Psoas muscle (tissue), 8 donors: Measurements from ENCODE around the gene TOR2A. TPM values are rescaled to one million over a fixed set of nuclear protein-coding genes. Genes with fewer than 3 reads are reported as not detected.

Experiments
- ATAC-seq, 4 donors: fragments of 200-7000 bp; cut with Tn5 transposase; one replicate each; pipeline ENCODE4 v1.9.1; 2020; ENCODE audit warnings: moderate library complexity in 3 of 4, mild to moderate bottlenecking in 2 of 4
- DNase-seq, 2 donors: peaks; one replicate each; pipeline ENCODE4 v3.0.0-alpha.2; 2020
- H3K27ac ChIP-seq: fragments of 200-600 bp; one replicate; pipeline ENCODE4 v1.8.0; 2022
- H3K27me3 ChIP-seq, 3 donors: fragments of 200-600 bp in 1 of 3; one replicate each; pipeline versions ENCODE4 v1.6.1 to v1.8.0; 2013 to 2022; ENCODE audit warnings: low read length in 2 of 3, mild to moderate bottlenecking in 2 of 3, moderate library complexity in 1 of 3; ENCODE audit not compliant: insufficient read depth in 3 of 3
- H3K36me3 ChIP-seq, 2 donors: fragments of 200-600 bp in 1 of 2; one replicate each; pipeline versions ENCODE4 v1.6.1 to v1.8.0; 2013 to 2022; ENCODE audit warnings: low read depth in 1 of 2, mild to moderate bottlenecking in 1 of 2, moderate library complexity in 1 of 2; ENCODE audit not compliant: insufficient read depth in 1 of 2
- H3K4me1 ChIP-seq: fragments of 200-600 bp; one replicate; pipeline ENCODE4 v1.8.0; 2022
- H3K4me3 ChIP-seq: fragments of 200-600 bp; one replicate; pipeline ENCODE4 v1.8.0; 2022; ENCODE audit warnings: mild to moderate bottlenecking
- H3K9me3 ChIP-seq: fragments of 200-600 bp; one replicate; pipeline ENCODE4 v1.8.0; 2022
- WGBS, 3 donors: extraction: QIAGEN DNeasy Blood & Tissue Kit; methylation state at CpG; one replicate each; pipeline versions ENCODE4 v1.1.6 to v1.1.7; 2013; 5-methylcytosine and 5-hydroxymethylcytosine counted together
- intact Hi-C, 2 donors: fragments of 100-400 bp; cut with DNase I; formaldehyde crosslinking; loops; one replicate each; pipeline versions ENCODE4 v1.11.0 to v1.14.2; 2022
- polyA plus RNA-seq, 3 donors: library from polyadenylated mRNA; stranded (reverse); fragments of 200-250 nt; gene quantifications; one replicate each; pipeline ENCODE4 v1.2.3, GENCODE V29; 2013
- total RNA-seq, 4 donors: library from RNA; stranded (reverse); fragmentation: NEBNext Ultra II Directional in 2 of 4; extraction: Animal tissue kit (Norgen Biotek cat#: 25700) in 2 of 4; gene quantifications; one replicate each; pipeline versions ENCODE4 v1.2.1 to v1.2.4, GENCODE V29; 2021 to 2023
- TF ChIP-seq, protein P1 (sequence below): fragments of 200-600 bp; IDR thresholded peaks from one replicate; pipeline ENCODE4 v1.8.0; 2022; ENCODE audit warnings: antibody characterized with exemption
- donor health status: healthy with polysubstance abuse.
- donor health status: DM: no; HTN: no; CAD: no; lungs with moderate emphysema.
- donor health status: Bipolar disorder and iron deficiency.
- donor health status: healthy.
- donor health status: DM: yes; HTN: yes; CAD: no.
- donor health status: DM: no; HTN: no; CAD: no.
- donor health status: DM: no; HTN: no; CAD: no.
- donor health status: DM: yes; HTN: yes; CAD: no.

Gene TOR2A
- total and polyA plus RNA-seq, 7 donors: 2.8 to 6.9 (median 4.6) TPM

- peaks cover 0 to 13% of the 10 kb centered on the region in 2 donors for H3K36me3 ChIP-seq
These were observed 14.1 kb upstream of the TOR2A start for GRCh38 chr9:127749090-127749787.

GRCh38 chr9:127746959-127747569, 12.0 kb upstream of the TOR2A start:
- WGBS, 3 donors: 54 to 58% (median 55%) methylated on average over 15 of the region's 15 CpGs

More at GRCh38 chr9:127749090-127749787, 14.1 kb upstream of the TOR2A start:
- DNase-seq (no peak), ATAC-seq (no peak)
- Histone ChIP-seq H3K4me1 (no peaks in the 10 kb centered on the region), H3K27ac (no peak overlapping the region), H3K9me3 (no peaks in the 10 kb centered on the region), H3K4me3 (no peak overlapping the region), H3K27me3 (peaks cover 0 to 17% (median 10%) of the 10 kb centered on the region in 3 donors)
- 90 to 92% (median 92%) methylated on average over 26 of the region's 26 CpGs for WGBS, 3 donors
- intact Hi-C loops: no loop called here
- TF ChIP-seq, protein P1, sequence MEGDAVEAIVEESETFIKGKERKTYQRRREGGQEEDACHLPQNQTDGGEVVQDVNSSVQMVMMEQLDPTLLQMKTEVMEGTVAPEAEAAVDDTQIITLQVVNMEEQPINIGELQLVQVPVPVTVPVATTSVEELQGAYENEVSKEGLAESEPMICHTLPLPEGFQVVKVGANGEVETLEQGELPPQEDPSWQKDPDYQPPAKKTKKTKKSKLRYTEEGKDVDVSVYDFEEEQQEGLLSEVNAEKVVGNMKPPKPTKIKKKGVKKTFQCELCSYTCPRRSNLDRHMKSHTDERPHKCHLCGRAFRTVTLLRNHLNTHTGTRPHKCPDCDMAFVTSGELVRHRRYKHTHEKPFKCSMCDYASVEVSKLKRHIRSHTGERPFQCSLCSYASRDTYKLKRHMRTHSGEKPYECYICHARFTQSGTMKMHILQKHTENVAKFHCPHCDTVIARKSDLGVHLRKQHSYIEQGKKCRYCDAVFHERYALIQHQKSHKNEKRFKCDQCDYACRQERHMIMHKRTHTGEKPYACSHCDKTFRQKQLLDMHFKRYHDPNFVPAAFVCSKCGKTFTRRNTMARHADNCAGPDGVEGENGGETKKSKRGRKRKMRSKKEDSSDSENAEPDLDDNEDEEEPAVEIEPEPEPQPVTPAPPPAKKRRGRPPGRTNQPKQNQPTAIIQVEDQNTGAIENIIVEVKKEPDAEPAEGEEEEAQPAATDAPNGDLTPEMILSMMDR: no peak

GRCh38 chr9:127744398-127745110, 9.5 kb upstream of the TOR2A start:
- Histone ChIP-seq H3K9me3 (no peaks in the 10 kb centered on the region), H3K27ac (no peak overlapping the region), H3K4me3 (no peak overlapping the region), H3K4me1 (peaks cover 8% of the 10 kb centered on the region), H3K36me3 (peaks cover 0 to 15% of the 10 kb centered on the region in 2 donors), H3K27me3 (no peaks in the 10 kb centered on the region)
- DNase-seq: no peak
- TF ChIP-seq, protein P1: no peak
- 85 to 94% (median 87%) methylated on average over 18 to 19 of the region's 19 CpGs for WGBS, 3 donors
- intact Hi-C loops: no loop called here
- no peak for ATAC-seq

More at GRCh38 chr9:127746959-127747569, 12.0 kb upstream of the TOR2A start:
- Histone ChIP-seq H3K4me3 (no peak overlapping the region), H3K36me3 (peaks cover 0 to 17% of the 10 kb centered on the region in 2 donors), H3K27ac (no peak overlapping the region), H3K9me3 (no peaks in the 10 kb centered on the region), H3K27me3 (peaks cover 0 to 2% (median 0%) of the 10 kb centered on the region in 3 donors), H3K4me1 (no peaks in the 10 kb centered on the region)
- DNase-seq: no peak
- no peak for ATAC-seq
- intact Hi-C loops: no loop called here
- TF ChIP-seq, protein P1: no peak

GRCh38 chr9:127742435-127743088, 7.5 kb upstream of the TOR2A start:
- intact Hi-C loops: no loop called here
- 40 to 52% (median 50%) methylated on average over 33 of the region's 33 CpGs for WGBS, 3 donors
- ATAC-seq (peak in 3 of 4 donors; percentile 17 to 36 (median 25)), DNase-seq (peak; percentile 67 to 80)
- Histone ChIP-seq H3K9me3 (no peaks in the 10 kb centered on the region), H3K4me3 (peak overlapping the region; percentile 54), H3K36me3 (peaks cover 0 to 19% of the 10 kb centered on the region in 2 donors), H3K27me3 (no peaks in the 10 kb centered on the region), H3K4me1 (peaks cover 8% of the 10 kb centered on the region), H3K27ac (peak overlapping the region; percentile 77)
- TF ChIP-seq, protein P1: no peak
